Thymus (tissue), 11 donors: ENCODE measurements around the gene CDKN2B. TPM values are rescaled to one million over a fixed set of nuclear protein-coding genes. Genes with fewer than 3 reads are reported as not detected.
A peak's percentile ranks its signal among the peaks of the same experiment; 100 is the strongest.
"Not testable (repeated sequence)": the region's sequence is repeated elsewhere in the genome, so short reads cannot be mapped to it uniquely, and the experiment has no call there.

Experiments used
- DNase-seq, 9 donors: peaks; one replicate each; pipeline ENCODE4 v3.0.0-alpha.2; 2013; ENCODE audit warnings: low spot score in 9 of 9, low read depth in 6 of 9, missing footprints in 1 of 9
- H3K27ac ChIP-seq, 2 donors: one replicate each; pipeline ENCODE4 v1.5.1; 2013; ENCODE audit warnings: control low read depth in 1 of 2, low read depth in 1 of 2, low read length in 1 of 2, mild to moderate bottlenecking in 1 of 2, moderate library complexity in 1 of 2
- H3K27me3 ChIP-seq, 2 donors: one replicate each; pipeline ENCODE4 v1.5.1; 2013; ENCODE audit warnings: low read length in 1 of 2; ENCODE audit not compliant: control insufficient read depth in 2 of 2, insufficient read depth in 1 of 2
- H3K36me3 ChIP-seq, 2 donors: one replicate each; pipeline ENCODE4 v1.5.1; 2013; ENCODE audit warnings: low read length in 1 of 2, mild to moderate bottlenecking in 1 of 2, moderate library complexity in 1 of 2; ENCODE audit not compliant: control insufficient read depth in 2 of 2, insufficient read depth in 2 of 2
- H3K4me1 ChIP-seq, 2 donors: one replicate each; pipeline ENCODE4 v1.5.1; 2013; ENCODE audit warnings: low read length in 2 of 2; ENCODE audit not compliant: control insufficient read depth in 2 of 2, insufficient read depth in 2 of 2
- H3K4me3 ChIP-seq, 2 donors: one replicate each; pipeline ENCODE4 v1.5.1; 2013; ENCODE audit warnings: low read length in 2 of 2, control low read depth in 1 of 2, mild to moderate bottlenecking in 1 of 2
- H3K9me3 ChIP-seq, 2 donors: one replicate each; pipeline ENCODE4 v1.5.1; 2013; ENCODE audit warnings: low read length in 1 of 2, mild to moderate bottlenecking in 1 of 2; ENCODE audit not compliant: control insufficient read depth in 2 of 2, insufficient read depth in 1 of 2
- WGBS: extraction: QIAGEN DNeasy Blood & Tissue Kit; methylation state at CpG from one replicate; pipeline ENCODE4 v1.1.7; 2013; 5-methylcytosine and 5-hydroxymethylcytosine counted together
- polyA plus RNA-seq: library from polyadenylated mRNA; stranded (reverse); fragments of 200-250 nt; gene quantifications from one replicate; pipeline ENCODE4 v1.2.3, GENCODE V29; 2013
- total RNA-seq: library from RNA; stranded (reverse); fragments of 120-200 nt; gene quantifications from one replicate; pipeline ENCODE4 v1.2.4, GENCODE V29; 2013
- donor health status: healthy.

CDKN2B gene
- total and polyA plus RNA-seq, 2 donors = 0.80 to 7.3 TPM

- DNase-seq = peak in 1 of 9 donors; percentile 23
- 9% methylated on average over 41 of the region's 41 CpGs for WGBS
- H3K36me3 ChIP-seq = no peaks in the 10 kb centered on the region
- H3K27me3 ChIP-seq = peaks cover 66 to 100% of the 10 kb centered on the region in 2 donors
- no peak overlapping the region for H3K4me3 ChIP-seq
- peaks cover 6 to 20% of the 10 kb centered on the region in 2 donors for H3K4me1 ChIP-seq
- H3K27ac ChIP-seq = no peak overlapping the region
- peaks cover 10 to 26% of the 10 kb centered on the region in 2 donors for H3K9me3 ChIP-seq
Measured at GRCh38 chr9:21968331-21969010, 40.6 kb downstream of the CDKN2B start.

GRCh38 chr9:21967702-21968101 is 41.4 kb downstream of the CDKN2B start:
- H3K27ac ChIP-seq = no peak overlapping the region
- H3K36me3 ChIP-seq = no peaks in the 10 kb centered on the region
- peaks cover 66 to 100% of the 10 kb centered on the region in 2 donors for H3K27me3 ChIP-seq
- DNase-seq = peak in 1 of 9 donors; percentile 38
- peaks cover 6 to 20% of the 10 kb centered on the region in 2 donors for H3K4me1 ChIP-seq
- H3K9me3 ChIP-seq = peaks cover 10 to 26% of the 10 kb centered on the region in 2 donors
- WGBS = 17% methylated on average over 10 of the region's 10 CpGs
- H3K4me3 ChIP-seq = no peak overlapping the region

- WGBS = 8% methylated on average over 19 of the region's 19 CpGs
- no peak for DNase-seq
- peaks cover 66 to 97% of the 10 kb centered on the region in 2 donors for H3K27me3 ChIP-seq
- H3K27ac ChIP-seq = no peak overlapping the region
- no peak overlapping the region for H3K4me3 ChIP-seq
- no peaks in the 10 kb centered on the region for H3K36me3 ChIP-seq
- H3K9me3 ChIP-seq = peaks cover 10 to 26% of the 10 kb centered on the region in 2 donors
- H3K4me1 ChIP-seq = peaks cover 6 to 20% of the 10 kb centered on the region in 2 donors
Measured at GRCh38 chr9:21967169-21967568, 41.9 kb downstream of the CDKN2B start.

- peaks cover 6 to 20% of the 10 kb centered on the region in 2 donors for H3K4me1 ChIP-seq
- WGBS = 22% methylated on average over 15 of the region's 15 CpGs
- no peak overlapping the region for H3K4me3 ChIP-seq
- H3K9me3 ChIP-seq = peaks cover 10 to 26% of the 10 kb centered on the region in 2 donors
- peaks cover 66 to 88% of the 10 kb centered on the region in 2 donors for H3K27me3 ChIP-seq
- DNase-seq = no peak
- no peaks in the 10 kb centered on the region for H3K36me3 ChIP-seq
- no peak overlapping the region for H3K27ac ChIP-seq
Measured at GRCh38 chr9:21966140-21966851, 42.8 kb downstream of the CDKN2B start.

GRCh38 chr9:21965401-21965951 is 43.6 kb downstream of the CDKN2B start:
- DNase-seq = peak in 1 of 9 donors; percentile 41
- Histone ChIP-seq H3K4me3 (peak overlapping the region in 1 of 2 donors; percentile 30), H3K27me3 (peaks cover 58 to 84% of the 10 kb centered on the region in 2 donors), H3K4me1 (peaks cover 6 to 20% of the 10 kb centered on the region in 2 donors), H3K36me3 (no peaks in the 10 kb centered on the region), H3K27ac (no peak overlapping the region), H3K9me3 (peaks cover 10 to 23% of the 10 kb centered on the region in 2 donors)
- 3% methylated on average over 30 of the region's 30 CpGs for WGBS

GRCh38 chr9:21964925-21965385 is 44.1 kb downstream of the CDKN2B start:
- peaks cover 53 to 79% of the 10 kb centered on the region in 2 donors for H3K27me3 ChIP-seq

GRCh38 chr9:21961569-21961968 is 47.5 kb downstream of the CDKN2B start:
- Histone ChIP-seq H3K4me3 (no peak overlapping the region), H3K9me3 (peaks cover 5 to 6% of the 10 kb centered on the region in 2 donors), H3K27me3 (peaks cover 21 to 47% of the 10 kb centered on the region in 2 donors), H3K36me3 (no peaks in the 10 kb centered on the region), H3K4me1 (peaks cover 6 to 11% of the 10 kb centered on the region in 2 donors), H3K27ac (no peak overlapping the region)
- DNase-seq = no peak
- WGBS = 91% methylated on average over 2 of the region's 2 CpGs

More at GRCh38 chr9:21964925-21965385, 44.1 kb downstream of the CDKN2B start:
- Histone ChIP-seq H3K27ac (no peak overlapping the region), H3K9me3 (peaks cover 10 to 19% of the 10 kb centered on the region in 2 donors), H3K4me3 (peak overlapping the region in 1 of 2 donors; percentile 30), H3K4me1 (peaks cover 6 to 20% of the 10 kb centered on the region in 2 donors), H3K36me3 (no peaks in the 10 kb centered on the region)
- DNase-seq = peak in 1 of 9 donors; percentile 28
- WGBS = 1% methylated on average over 29 of the region's 29 CpGs

GRCh38 chr9:21959268-21959667 is 49.8 kb downstream of the CDKN2B start:
- 93% methylated on average over 32 of the region's 33 CpGs for WGBS
- H3K4me3 ChIP-seq, H3K9me3 ChIP-seq, DNase-seq, H3K27ac ChIP-seq, H3K36me3 ChIP-seq, H3K4me1 ChIP-seq: not testable (repeated sequence)
- H3K27me3 ChIP-seq = peaks cover 10 to 24% of the 10 kb centered on the region in 2 donors

- WGBS = 92% methylated on average over 2 of the region's 2 CpGs
- no peaks in the 10 kb centered on the region for H3K4me1 ChIP-seq
- no peak overlapping the region for H3K4me3 ChIP-seq
- H3K9me3 ChIP-seq = no peaks in the 10 kb centered on the region
- no peak overlapping the region for H3K27ac ChIP-seq
- no peaks in the 10 kb centered on the region for H3K36me3 ChIP-seq
- H3K27me3 ChIP-seq = peaks cover 8 to 20% of the 10 kb centered on the region in 2 donors
- no peak for DNase-seq
Measured at GRCh38 chr9:21958833-21959232, 50.3 kb downstream of the CDKN2B start.
